CD4-positive, alpha-beta T cell treated with Interleukin-4 for 1 hour (primary cell): ENCODE measurements around the gene CCNY.
"Not testable (repeated sequence)": the region's sequence is repeated elsewhere in the genome, so short reads cannot be mapped to it uniquely, and the experiment has no call there.

ENCODE experiments used
- DNase-seq, 2 donors: peaks; one replicate each; pipeline ENCODE4 v3.0.0-alpha.2; 2020 to 2022

CCNY gene

GRCh38 chr10:35412003-35412723, 75.9 kb downstream of the CCNY start:
- DNase-seq = no peak

- DNase-seq = peak in 1 of 2 donors; percentile 2
Measured at GRCh38 chr10:35412900-35413491, 76.7 kb downstream of the CCNY start.

GRCh38 chr10:35413985-35414861, 77.9 kb downstream of the CCNY start:
- no peak for DNase-seq

GRCh38 chr10:35415505-35415904, 79.2 kb downstream of the CCNY start:
- DNase-seq = no peak

GRCh38 chr10:35416619-35417312, 80.5 kb downstream of the CCNY start:
- no peak for DNase-seq

GRCh38 chr10:35417313-35417625, 81.0 kb downstream of the CCNY start:
- no peak for DNase-seq

GRCh38 chr10:35417795-35418194, 81.5 kb downstream of the CCNY start:
- no peak for DNase-seq

- DNase-seq = not testable (repeated sequence)
Measured at GRCh38 chr10:35418580-35418979, 82.3 kb downstream of the CCNY start.

GRCh38 chr10:35420044-35420443, 83.7 kb downstream of the CCNY start:
- DNase-seq = no peak

- DNase-seq = no peak
Measured at GRCh38 chr10:35420827-35421552, 84.7 kb downstream of the CCNY start.

GRCh38 chr10:35421553-35422178, 85.4 kb downstream of the CCNY start:
- no peak for DNase-seq

GRCh38 chr10:35422228-35422627, 85.9 kb downstream of the CCNY start:
- DNase-seq = no peak

- DNase-seq = no peak
Measured at GRCh38 chr10:35423505-35424306, 87.4 kb downstream of the CCNY start.

GRCh38 chr10:35424680-35425285, 88.5 kb downstream of the CCNY start:
- no peak for DNase-seq

- no peak for DNase-seq
Measured at GRCh38 chr10:35425595-35425994, 89.3 kb downstream of the CCNY start.

GRCh38 chr10:35426657-35427056, 90.3 kb downstream of the CCNY start:
- DNase-seq = no peak

GRCh38 chr10:35427543-35427942, 91.2 kb downstream of the CCNY start:
- DNase-seq = no peak

GRCh38 chr10:35428521-35428920, 92.2 kb downstream of the CCNY start:
- DNase-seq = no peak

- DNase-seq = no peak
Measured at GRCh38 chr10:35432781-35433338, 96.6 kb downstream of the CCNY start.

GRCh38 chr10:35433851-35434426, 97.6 kb downstream of the CCNY start:
- DNase-seq = no peak
